Measurements from ENCODE around the gene WWC1.

The WWC1 gene

DNA sequence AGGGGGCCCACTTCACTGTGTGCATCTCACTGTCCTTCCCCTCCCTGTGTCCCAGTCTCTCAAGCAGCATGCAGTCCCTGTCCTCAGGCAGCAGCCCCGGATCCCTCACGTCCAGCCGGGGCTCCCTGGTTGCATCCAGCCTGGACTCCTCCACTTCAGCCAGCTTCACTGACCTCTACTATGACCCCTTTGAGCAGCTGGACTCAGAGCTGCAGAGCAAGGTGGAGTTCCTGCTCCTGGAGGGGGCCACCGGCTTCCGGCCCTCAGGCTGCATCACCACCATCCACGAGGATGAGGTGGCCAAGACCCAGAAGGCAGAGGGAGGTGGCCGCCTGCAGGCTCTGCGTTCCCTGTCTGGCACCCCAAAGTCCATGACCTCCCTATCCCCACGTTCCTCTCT lies 132.0 kb downstream of the WWC1 start:
- Histone ChIP-seq H3K9me2 (replicated peaks; ENCODE audit: insufficient read depth, low read length) (no peaks in the 10 kb centered on the region), H3K4me1 (ENCODE audit: low read length) (no peaks in the 10 kb centered on the region), H2AFZ (ENCODE audit: low read length) (no peak overlapping the region), H3K27me3 (replicated peaks; ENCODE audit: insufficient read depth, low read length) (no peaks in the 10 kb centered on the region), H3K4me3 (ENCODE audit: low read length) (no peak overlapping the region), H3F3A (ENCODE audit: insufficient read depth, low read length) (no peaks in the 10 kb centered on the region), H3K27ac (ENCODE audit: low read length) (no peak overlapping the region), H3K79me2 (ENCODE audit: low read length) (no peaks in the 10 kb centered on the region), H4K20me1 (ENCODE audit: insufficient read depth, low read length) (no peaks in the 10 kb centered on the region), H3K4me2 (ENCODE audit: low read depth, low read length) (no peak overlapping the region), H3K9me3 (replicated peaks; ENCODE audit: insufficient read depth, low read length) (no peaks in the 10 kb centered on the region), H3K36me3 (replicated peaks; ENCODE audit: insufficient read depth, low read length) (no peaks in the 10 kb centered on the region), H3K9ac (ENCODE audit: low read length) (no peak overlapping the region)
- DNase-seq: no peak
- TF ChIP-seq, protein P1, sequence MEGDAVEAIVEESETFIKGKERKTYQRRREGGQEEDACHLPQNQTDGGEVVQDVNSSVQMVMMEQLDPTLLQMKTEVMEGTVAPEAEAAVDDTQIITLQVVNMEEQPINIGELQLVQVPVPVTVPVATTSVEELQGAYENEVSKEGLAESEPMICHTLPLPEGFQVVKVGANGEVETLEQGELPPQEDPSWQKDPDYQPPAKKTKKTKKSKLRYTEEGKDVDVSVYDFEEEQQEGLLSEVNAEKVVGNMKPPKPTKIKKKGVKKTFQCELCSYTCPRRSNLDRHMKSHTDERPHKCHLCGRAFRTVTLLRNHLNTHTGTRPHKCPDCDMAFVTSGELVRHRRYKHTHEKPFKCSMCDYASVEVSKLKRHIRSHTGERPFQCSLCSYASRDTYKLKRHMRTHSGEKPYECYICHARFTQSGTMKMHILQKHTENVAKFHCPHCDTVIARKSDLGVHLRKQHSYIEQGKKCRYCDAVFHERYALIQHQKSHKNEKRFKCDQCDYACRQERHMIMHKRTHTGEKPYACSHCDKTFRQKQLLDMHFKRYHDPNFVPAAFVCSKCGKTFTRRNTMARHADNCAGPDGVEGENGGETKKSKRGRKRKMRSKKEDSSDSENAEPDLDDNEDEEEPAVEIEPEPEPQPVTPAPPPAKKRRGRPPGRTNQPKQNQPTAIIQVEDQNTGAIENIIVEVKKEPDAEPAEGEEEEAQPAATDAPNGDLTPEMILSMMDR (IDR thresholded peaks at IDR 0.05; ENCODE audit: low read length): no peak
- TF ChIP-seq EZH2phosphoT487 (IDR thresholded peaks at IDR 0.05; ENCODE audit: low read length) (no peak), EZH2 (optimal IDR thresholded peaks at IDR 0.05; ENCODE audit: low read depth, low read length) (no peak)

DNA sequence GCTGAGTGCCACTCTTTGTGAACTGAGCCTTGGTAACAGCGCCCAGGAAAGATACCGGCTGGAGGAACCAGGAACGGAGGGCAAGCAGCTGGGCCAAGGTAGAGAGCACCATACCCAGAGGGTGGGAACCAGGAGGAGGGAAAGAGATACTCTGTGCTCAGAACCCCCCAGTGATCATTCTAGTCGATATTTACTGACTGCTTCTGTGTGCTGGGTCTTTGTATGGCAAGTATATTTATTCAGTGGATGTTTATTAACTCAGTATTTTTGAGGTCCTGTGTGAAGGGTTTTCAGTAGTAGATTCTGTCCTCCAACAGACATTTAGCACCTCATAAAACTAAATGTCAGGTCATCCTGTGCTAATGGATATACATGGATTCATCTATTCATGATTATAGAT lies 132.5 kb downstream of the WWC1 start:
- no peaks in the 10 kb centered on the region for H3F3A ChIP-seq (ENCODE audit: insufficient read depth, low read length)
- no peaks in the 10 kb centered on the region for H3K36me3 ChIP-seq (replicated peaks; ENCODE audit: insufficient read depth, low read length)
- no peaks in the 10 kb centered on the region for H3K9me3 ChIP-seq (replicated peaks; ENCODE audit: insufficient read depth, low read length)
- H3K4me3 ChIP-seq (ENCODE audit: low read length): no peak overlapping the region
- H3K9ac ChIP-seq (ENCODE audit: low read length): no peak overlapping the region
- H3K9me2 ChIP-seq (replicated peaks; ENCODE audit: insufficient read depth, low read length): no peaks in the 10 kb centered on the region
- no peaks in the 10 kb centered on the region for H3K79me2 ChIP-seq (ENCODE audit: low read length)
- no peak overlapping the region for H3K4me2 ChIP-seq (ENCODE audit: low read depth, low read length)
- H3K4me1 ChIP-seq (ENCODE audit: low read length): no peaks in the 10 kb centered on the region
- DNase-seq: no peak
- no peak overlapping the region for H2AFZ ChIP-seq (ENCODE audit: low read length)
- no peak for TF ChIP-seq EZH2phosphoT487 (IDR thresholded peaks at IDR 0.05; ENCODE audit: low read length)
- TF ChIP-seq, protein P1 (IDR thresholded peaks at IDR 0.05; ENCODE audit: low read length): no peak
- no peak for TF ChIP-seq EZH2 (optimal IDR thresholded peaks at IDR 0.05; ENCODE audit: low read depth, low read length)
- no peaks in the 10 kb centered on the region for H3K27me3 ChIP-seq (replicated peaks; ENCODE audit: insufficient read depth, low read length)
- H4K20me1 ChIP-seq (ENCODE audit: insufficient read depth, low read length): no peaks in the 10 kb centered on the region
- no peak overlapping the region for H3K27ac ChIP-seq (ENCODE audit: low read length)

DNA sequence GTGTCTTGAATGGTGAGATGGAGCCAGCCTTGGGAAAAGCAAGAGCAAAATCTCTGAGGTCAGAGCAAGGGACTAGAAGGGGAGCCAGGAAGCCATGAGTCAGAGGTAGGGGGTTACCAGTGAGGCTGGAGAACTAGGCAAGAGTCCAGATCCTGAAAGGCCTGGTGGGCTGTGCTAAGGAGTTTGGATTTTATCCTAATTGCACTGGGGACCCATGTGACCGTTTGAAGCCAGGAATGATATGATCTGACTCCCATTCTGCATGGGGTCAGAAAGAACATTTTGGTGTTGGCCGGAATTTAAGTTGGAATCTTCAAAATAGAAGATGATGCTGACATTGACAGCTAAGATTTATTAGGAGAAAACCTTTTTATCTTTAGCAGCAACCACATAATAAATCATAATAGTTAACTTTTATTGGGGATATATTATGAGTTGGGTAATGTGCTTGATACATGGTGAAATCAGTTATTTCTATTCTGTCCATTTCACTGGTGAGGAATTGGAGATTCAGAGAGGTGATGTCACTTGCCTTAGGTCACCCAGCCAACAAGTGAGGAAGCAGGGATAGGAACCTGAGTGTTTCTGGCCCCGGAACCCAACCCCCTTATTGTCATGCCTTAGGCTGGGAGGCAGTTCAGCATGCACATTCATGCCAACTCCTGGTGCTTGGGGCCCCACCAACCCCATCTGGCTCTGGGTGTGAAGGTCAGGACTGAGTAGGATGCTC lies 133.3 kb downstream of the WWC1 start:
- no peaks in the 10 kb centered on the region for H3K4me1 ChIP-seq (ENCODE audit: low read length)
- H3K27ac ChIP-seq (ENCODE audit: low read length): no peak overlapping the region
- no peak overlapping the region for H3K9ac ChIP-seq (ENCODE audit: low read length)
- no peaks in the 10 kb centered on the region for H3K79me2 ChIP-seq (ENCODE audit: low read length)
- H3K27me3 ChIP-seq (replicated peaks; ENCODE audit: insufficient read depth, low read length): no peaks in the 10 kb centered on the region
- H3K4me2 ChIP-seq (ENCODE audit: low read depth, low read length): no peak overlapping the region
- TF ChIP-seq EZH2 (optimal IDR thresholded peaks at IDR 0.05; ENCODE audit: low read depth, low read length): no peak
- TF ChIP-seq, protein P1 (IDR thresholded peaks at IDR 0.05; ENCODE audit: low read length): no peak
- TF ChIP-seq EZH2phosphoT487 (IDR thresholded peaks at IDR 0.05; ENCODE audit: low read length): no peak
- H3K9me2 ChIP-seq (replicated peaks; ENCODE audit: insufficient read depth, low read length): no peaks in the 10 kb centered on the region
- no peak overlapping the region for H2AFZ ChIP-seq (ENCODE audit: low read length)
- no peaks in the 10 kb centered on the region for H3K9me3 ChIP-seq (replicated peaks; ENCODE audit: insufficient read depth, low read length)
- H4K20me1 ChIP-seq (ENCODE audit: insufficient read depth, low read length): no peaks in the 10 kb centered on the region
- DNase-seq: no peak
- no peaks in the 10 kb centered on the region for H3K36me3 ChIP-seq (replicated peaks; ENCODE audit: insufficient read depth, low read length)
- no peaks in the 10 kb centered on the region for H3F3A ChIP-seq (ENCODE audit: insufficient read depth, low read length)
- no peak overlapping the region for H3K4me3 ChIP-seq (ENCODE audit: low read length)
